NT2/D1 (cell line): Measurements from ENCODE around the gene SYNE2.
A peak's percentile ranks its signal among the peaks of the same experiment; 100 is the strongest.

Source experiments
- DNase-seq: peaks from one replicate; pipeline ENCODE4 v3.0.0-alpha.2; 2011; ENCODE audit warnings: low read depth, low spot score
- H3K27me3 ChIP-seq: 2 replicates; pipeline ENCODE4 v1.6.0; 2011; ENCODE audit warnings: mild to moderate bottlenecking; ENCODE audit not compliant: insufficient read length, insufficient read depth
- H3K36me3 ChIP-seq: 2 replicates; pipeline ENCODE4 v1.6.1; 2011; ENCODE audit warnings: mild to moderate bottlenecking, low read length, mixed read lengths; ENCODE audit not compliant: insufficient read depth, insufficient read length
- H3K4me1 ChIP-seq: 2 replicates; pipeline ENCODE4 v1.5.1; 2011; ENCODE audit not compliant: insufficient read depth, insufficient read length
- H3K4me3 ChIP-seq: 2 replicates; pipeline ENCODE4 v1.5.1; 2011; ENCODE audit warnings: low read depth; ENCODE audit not compliant: insufficient read length
- H3K9ac ChIP-seq: 2 replicates; pipeline ENCODE4 v1.6.0; 2011; ENCODE audit warnings: low read depth; ENCODE audit not compliant: insufficient read length
- H3K9me3 ChIP-seq: 2 replicates; pipeline ENCODE4 v1.5.1; 2011; ENCODE audit warnings: mild to moderate bottlenecking, low read length; ENCODE audit not compliant: insufficient read depth
- SUZ12 ChIP-seq: IDR thresholded peaks from 2 replicates; pipeline ENCODE4 v1.6.1; 2011; ENCODE audit not compliant: insufficient read length, insufficient read depth; ENCODE audit errors: extremely low read depth
- YY1 ChIP-seq: IDR thresholded peaks from 2 replicates; pipeline ENCODE4 v1.6.1; 2011; ENCODE audit not compliant: insufficient read length, insufficient read depth
- ZNF274 ChIP-seq: IDR thresholded peaks from 2 replicates; pipeline ENCODE4 v1.6.1; 2011; ENCODE audit warnings: mild to moderate bottlenecking, low read depth, low read length

The SYNE2 gene

GRCh38 chr14:64069634-64070359 is 217.0 kb downstream of the SYNE2 start:
- Histone ChIP-seq H3K9me3 (no peaks in the 10 kb centered on the region), H3K4me3 (no peak overlapping the region), H3K9ac (no peak overlapping the region), H3K27me3 (no peaks in the 10 kb centered on the region), H3K4me1 (no peaks in the 10 kb centered on the region), H3K36me3 (peaks cover 4% of the 10 kb centered on the region)
- TF ChIP-seq ZNF274 (no peak), SUZ12 (no peak), YY1 (no peak)
- no peak for DNase-seq

- H3K27me3 ChIP-seq = no peaks in the 10 kb centered on the region
- no peak overlapping the region for H3K9ac ChIP-seq
- H3K4me3 ChIP-seq = no peak overlapping the region
- no peak for DNase-seq
- H3K9me3 ChIP-seq = no peaks in the 10 kb centered on the region
- TF ChIP-seq ZNF274 (no peak), YY1 (no peak), SUZ12 (no peak)
- H3K4me1 ChIP-seq = no peaks in the 10 kb centered on the region
- H3K36me3 ChIP-seq = peaks cover 4% of the 10 kb centered on the region
Observed at GRCh38 chr14:64074961-64075612, 222.3 kb downstream of the SYNE2 start.

- no peak for DNase-seq
- no peak for TF ChIP-seq YY1
- H3K36me3 ChIP-seq = peaks cover 4% of the 10 kb centered on the region
- no peaks in the 10 kb centered on the region for H3K4me1 ChIP-seq
- H3K9me3 ChIP-seq = no peaks in the 10 kb centered on the region
- H3K9ac ChIP-seq = no peak overlapping the region
- no peaks in the 10 kb centered on the region for H3K27me3 ChIP-seq
- H3K4me3 ChIP-seq = no peak overlapping the region
Observed at GRCh38 chr14:64075613-64076005, 222.8 kb downstream of the SYNE2 start.

GRCh38 chr14:64080452-64080851 is 227.6 kb downstream of the SYNE2 start:
- peaks cover 6% of the 10 kb centered on the region for H3K36me3 ChIP-seq
- H3K9ac ChIP-seq = no peak overlapping the region
- H3K4me1 ChIP-seq = no peaks in the 10 kb centered on the region
- H3K4me3 ChIP-seq = no peak overlapping the region
- no peaks in the 10 kb centered on the region for H3K27me3 ChIP-seq
- DNase-seq = no peak
- no peaks in the 10 kb centered on the region for H3K9me3 ChIP-seq
- no peak for TF ChIP-seq YY1
- TF ChIP-seq ZNF274 = no peak
- TF ChIP-seq SUZ12 = no peak

GRCh38 chr14:64081174-64081746 is 228.5 kb downstream of the SYNE2 start:
- no peak for TF ChIP-seq ZNF274
- TF ChIP-seq SUZ12 = no peak
- no peak for TF ChIP-seq YY1

GRCh38 chr14:64082837-64083236 is 230.0 kb downstream of the SYNE2 start:
- Histone ChIP-seq H3K4me3 (no peak overlapping the region), H3K36me3 (peaks cover 6% of the 10 kb centered on the region), H3K4me1 (no peaks in the 10 kb centered on the region), H3K9ac (no peak overlapping the region), H3K27me3 (no peaks in the 10 kb centered on the region), H3K9me3 (no peaks in the 10 kb centered on the region)
- no peak for TF ChIP-seq SUZ12
- no peak for TF ChIP-seq YY1
- no peak for TF ChIP-seq ZNF274
- no peak for DNase-seq

More at GRCh38 chr14:64081174-64081746, 228.5 kb downstream of the SYNE2 start:
- H3K4me1 ChIP-seq = no peaks in the 10 kb centered on the region
- no peak overlapping the region for H3K9ac ChIP-seq
- H3K4me3 ChIP-seq = no peak overlapping the region
- no peaks in the 10 kb centered on the region for H3K27me3 ChIP-seq
- H3K36me3 ChIP-seq = peaks cover 6% of the 10 kb centered on the region
- no peaks in the 10 kb centered on the region for H3K9me3 ChIP-seq
- no peak for DNase-seq

- no peak overlapping the region for H3K4me3 ChIP-seq
- TF ChIP-seq SUZ12 (no peak), YY1 (no peak), ZNF274 (no peak)
- H3K36me3 ChIP-seq = no peaks in the 10 kb centered on the region
- no peak for DNase-seq
- H3K27me3 ChIP-seq = no peaks in the 10 kb centered on the region
- H3K9me3 ChIP-seq = no peaks in the 10 kb centered on the region
- H3K4me1 ChIP-seq = no peaks in the 10 kb centered on the region
- no peak overlapping the region for H3K9ac ChIP-seq
Observed at GRCh38 chr14:64088647-64088964, 235.8 kb downstream of the SYNE2 start.

GRCh38 chr14:64089920-64090319 is 237.1 kb downstream of the SYNE2 start:
- TF ChIP-seq YY1 (no peak), SUZ12 (no peak), ZNF274 (no peak)

More at GRCh38 chr14:64089920-64090319, 237.1 kb downstream of the SYNE2 start:
- Histone ChIP-seq H3K4me3 (no peak overlapping the region), H3K9me3 (no peaks in the 10 kb centered on the region), H3K36me3 (no peaks in the 10 kb centered on the region), H3K9ac (no peak overlapping the region), H3K4me1 (no peaks in the 10 kb centered on the region), H3K27me3 (no peaks in the 10 kb centered on the region)
- peak; percentile 58 for DNase-seq
